HG02798 (cell line): ENCODE results near the gene WASHC2C.
"Not testable (repeated sequence)": the region's sequence is repeated elsewhere in the genome, so short reads cannot be mapped to it uniquely, and the experiment has no call there.

Experiments used
- ATAC-seq: cut with Tn5 transposase; IDR thresholded peaks from one replicate; pipeline ENCODE4 v1.9.1; 2021; ENCODE audit warnings: mild to moderate bottlenecking; ENCODE audit not compliant: unreplicated experiment, poor library complexity

Gene WASHC2C

GRCh38 chr10:45726703-45727420, at the start of gene WASHC2C:
Gene WASHC2C (plus strand): TSS chr10:45727266. CDS start chr10:45727318, 52 bp downstream.
- ATAC-seq = peak; percentile 94

- ATAC-seq = not testable (repeated sequence)
Measured at GRCh38 chr10:45678467-45678866, 48.6 kb upstream of the WASHC2C start.

- peak; percentile 96 for ATAC-seq
Measured at GRCh38 chr10:45710200-45710796, 16.8 kb upstream of the WASHC2C start.

- not testable (repeated sequence) for ATAC-seq
Measured at GRCh38 chr10:45711223-45711622, 15.8 kb upstream of the WASHC2C start.

- not testable (repeated sequence) for ATAC-seq
Measured at GRCh38 chr10:45717053-45717452, 10.0 kb upstream of the WASHC2C start.

GRCh38 chr10:45717642-45718041, 9.4 kb upstream of the WASHC2C start:
- not testable (repeated sequence) for ATAC-seq

GRCh38 chr10:45721503-45721902, 5.6 kb upstream of the WASHC2C start:
- ATAC-seq = not testable (repeated sequence)

- ATAC-seq = not testable (repeated sequence)
Measured at GRCh38 chr10:45723851-45724250, 3.2 kb upstream of the WASHC2C start.

GRCh38 chr10:45727421-45727965, 427 bp downstream of the WASHC2C start:
- peak; percentile 71 for ATAC-seq

- not testable (repeated sequence) for ATAC-seq
Measured at GRCh38 chr10:45734449-45734848, 7.4 kb downstream of the WASHC2C start.

GRCh38 chr10:45734867-45735266, 7.8 kb downstream of the WASHC2C start:
- ATAC-seq = not testable (repeated sequence)

- not testable (repeated sequence) for ATAC-seq
Measured at GRCh38 chr10:45741559-45741958, 14.5 kb downstream of the WASHC2C start.

GRCh38 chr10:45742014-45742413, 14.9 kb downstream of the WASHC2C start:
- ATAC-seq = not testable (repeated sequence)

- not testable (repeated sequence) for ATAC-seq
Measured at GRCh38 chr10:45751141-45751540, 24.1 kb downstream of the WASHC2C start.

GRCh38 chr10:45752210-45752609, 25.1 kb downstream of the WASHC2C start:
- not testable (repeated sequence) for ATAC-seq

- ATAC-seq = not testable (repeated sequence)
Measured at GRCh38 chr10:45753979-45754495, 27.0 kb downstream of the WASHC2C start.

GRCh38 chr10:45755083-45755482, 28.0 kb downstream of the WASHC2C start:
- not testable (repeated sequence) for ATAC-seq

GRCh38 chr10:45756065-45756464, 29.0 kb downstream of the WASHC2C start:
- not testable (repeated sequence) for ATAC-seq

GRCh38 chr10:45757661-45758396, 30.8 kb downstream of the WASHC2C start:
- not testable (repeated sequence) for ATAC-seq

GRCh38 chr10:45761622-45762021, 34.6 kb downstream of the WASHC2C start:
- ATAC-seq = peak; percentile 78
